GM13976 (cell line): ENCODE measurements around the gene AMZ1.

Experiments
- DNase-seq: peaks from one replicate; pipeline ENCODE4 v3.0.0; 2012; ENCODE audit warnings: low spot score
- CTCF ChIP-seq: IDR thresholded peaks from 2 replicates; pipeline ENCODE4 v1.5.1; 2012; ENCODE audit warnings: borderline replicate concordance, mild to moderate bottlenecking; ENCODE audit not compliant: insufficient read depth; ENCODE audit errors: extremely low read depth, missing control alignments, control extremely low read depth
- in situ Hi-C: fragments of 300-500 bp; cut with MboI; formaldehyde crosslinking; loops from one replicate; pipeline ENCODE4 v1.12.0; 2022; ENCODE audit warnings: low sequenced_read_pairs, mixed read lengths, inconsistent platforms; ENCODE audit not compliant: unreplicated experiment

The AMZ1 gene

GRCh38 chr7:2715341-2716231 is 27.6 kb downstream of the AMZ1 start:
- peak; percentile 61 for DNase-seq
- no peak for TF ChIP-seq CTCF
- in situ Hi-C loops = no loop called here

- no peak for DNase-seq
- in situ Hi-C loops = no loop called here
- TF ChIP-seq CTCF = no peak
Observed at GRCh38 chr7:2716488-2716887, 28.5 kb downstream of the AMZ1 start.

- in situ Hi-C loops = no loop called here
- no peak for TF ChIP-seq CTCF
- no peak for DNase-seq
Observed at GRCh38 chr7:2716906-2717292, 28.9 kb downstream of the AMZ1 start.

- in situ Hi-C loops = no loop called here
- TF ChIP-seq CTCF = no peak
- DNase-seq = no peak
Observed at GRCh38 chr7:2717293-2718261, 29.6 kb downstream of the AMZ1 start.

- no peak for TF ChIP-seq CTCF
- in situ Hi-C loops = no loop called here
- DNase-seq = no peak
Observed at GRCh38 chr7:2718296-2718965, 30.4 kb downstream of the AMZ1 start.

GRCh38 chr7:2719007-2719406 is 31.0 kb downstream of the AMZ1 start:
- peak; percentile 76 for DNase-seq
- peak; percentile 42 for TF ChIP-seq CTCF

More at GRCh38 chr7:2719007-2719406, 31.0 kb downstream of the AMZ1 start:
- in situ Hi-C loops = no loop called here
